SK-N-SH (cell line): ENCODE measurements around the gene KLHL40. TPM values are rescaled to one million over a fixed set of nuclear protein-coding genes. Genes with fewer than 3 reads are reported as not detected.

Experiments used
- CTCF ChIA-PET: fragments of 300-600, 350-600 bp; formaldehyde crosslinking; extraction: SDS; loops from one replicate; lab custom pipeline; 2021; lab: Yijun Ruan, JAX
- POLR2A ChIA-PET: fragments of 350-600 bp; sonication (Branson Sonifier 250); formaldehyde crosslinking; extraction: SDS; loops from one replicate; lab custom pipeline; 2020; ENCODE audit warnings: antibody characterized with exemption, inconsistent platforms; lab: Yijun Ruan, JAX
- DNase-seq: peaks from one replicate; pipeline ENCODE4 v3.0.0; 2012
- H2AFZ ChIP-seq: fragments of 200-600 bp; sonication (generic); 2 replicates; pipeline ENCODE4 v1.8.1; 2016; ENCODE audit warnings: antibody characterized with exemption, mild to moderate bottlenecking, low read depth
- H3F3A ChIP-seq: fragments of 200-600 bp; sonication (generic); replicated peaks from 2 replicates; pipeline ENCODE3; 2016; ENCODE audit warnings: antibody characterized with exemption, mild to moderate bottlenecking; ENCODE audit not compliant: insufficient read depth
- H3K27ac ChIP-seq, 2 experiments: fragments of 200-500 bp in 1 of 2; fragments of 200-600 bp in 1 of 2; sonication (Bioruptor generic) in 1 of 2; sonication (generic), shearing (Covaris generic) in 1 of 2; 2 replicates each; pipeline versions ENCODE4 v1.5.1 to v1.6.1; 2014 to 2016; ENCODE audit warnings: low read depth in 2 of 2, inconsistent platforms in 1 of 2, low read length in 1 of 2, mild to moderate bottlenecking in 1 of 2, mixed read lengths in 1 of 2
- H3K27me3 ChIP-seq: fragments of 200-600 bp; sonication (generic), shearing (Covaris generic); 2 replicates; pipeline ENCODE4 v1.6.1; 2016; ENCODE audit warnings: mixed run types; ENCODE audit not compliant: insufficient read depth
- H3K36me3 ChIP-seq, 2 experiments: fragments of 200-500 bp in 1 of 2; fragments of 200-600 bp in 1 of 2; sonication (Bioruptor generic) in 1 of 2; sonication (generic) in 1 of 2; replicated peaks in 1 of 2; 2 replicates each; pipeline versions ENCODE3 to v1.5.1; 2014 to 2016; ENCODE audit warnings: low read length in 1 of 2, mild to moderate bottlenecking in 1 of 2; ENCODE audit not compliant: insufficient read depth in 2 of 2, control insufficient read depth in 1 of 2
- H3K4me1 ChIP-seq, 2 experiments: fragments of 200-500 bp in 1 of 2; fragments of 200-600 bp in 1 of 2; sonication (Bioruptor generic) in 1 of 2; sonication (generic), shearing (Covaris generic) in 1 of 2; 2 replicates each; pipeline versions ENCODE4 v1.5.1 to v1.6.1; 2014 to 2016; ENCODE audit warnings: low read depth in 1 of 2, low read length in 1 of 2, mixed run types in 1 of 2; ENCODE audit not compliant: insufficient read depth in 2 of 2, control insufficient read depth in 1 of 2
- H3K4me2 ChIP-seq: fragments of 200-600 bp; sonication (generic), shearing (Covaris generic); 2 replicates; pipeline ENCODE4 v1.6.1; 2017; ENCODE audit warnings: mixed run types
- H3K4me3 ChIP-seq, 2 experiments: fragments of 200-500 bp in 1 of 2; fragments of 200-600 bp in 1 of 2; sonication (Bioruptor generic) in 1 of 2; sonication (generic), shearing (Covaris generic) in 1 of 2; 2 replicates each; pipeline versions ENCODE4 v1.5.1 to v1.8.1; 2014 to 2016; ENCODE audit warnings: low read depth in 2 of 2, inconsistent platforms in 1 of 2, low read length in 1 of 2, mild to moderate bottlenecking in 1 of 2, mixed read lengths in 1 of 2, moderate library complexity in 1 of 2
- H3K79me2 ChIP-seq: fragments of 200-600 bp; sonication (generic); 2 replicates; pipeline ENCODE4 v1.8.1; 2017; ENCODE audit warnings: mild to moderate bottlenecking; ENCODE audit not compliant: insufficient read depth
- H3K9ac ChIP-seq: fragments of 200-600 bp; sonication (generic); 2 replicates; pipeline ENCODE4 v1.6.1; 2017; ENCODE audit warnings: mixed run types
- H3K9me2 ChIP-seq: fragments of 200-600 bp; sonication (generic); 2 replicates; pipeline ENCODE4 v1.6.1; 2017; ENCODE audit warnings: mixed run types
- H3K9me3 ChIP-seq: fragments of 200-600 bp; sonication (generic); 2 replicates; pipeline ENCODE4 v1.6.1; 2017; ENCODE audit warnings: mixed run types, mild to moderate bottlenecking, moderate library complexity
- H4K20me1 ChIP-seq: fragments of 200-600 bp; sonication (generic); 2 replicates; pipeline ENCODE4 v1.6.1; 2017; ENCODE audit warnings: mild to moderate bottlenecking, mixed run types; ENCODE audit not compliant: insufficient read depth
- CHD2 ChIP-seq: fragments of 150-350 bp; IDR thresholded peaks from 2 replicates; pipeline ENCODE4 v1.6.1; 2018; ENCODE audit warnings: low read length; ENCODE audit not compliant: partially characterized antibody
- CTCF ChIP-seq: fragments of 200-600 bp; sonication (generic); IDR thresholded peaks from 2 replicates; pipeline ENCODE4 v1.6.1; 2017; ENCODE audit warnings: antibody characterized with exemption, mild to moderate bottlenecking, moderate library complexity
- ELF1 ChIP-seq: IDR thresholded peaks from 2 replicates; pipeline ENCODE4 v1.4.0; 2012
- EZH2phosphoT487 ChIP-seq: fragments of 200-600 bp; sonication (generic); IDR thresholded peaks from 2 replicates; pipeline ENCODE4 v1.6.1; 2017; ENCODE audit warnings: low read depth, mixed run types, mild to moderate bottlenecking, antibody characterized with exemption, moderate library complexity, borderline replicate concordance
- FOXJ3 ChIP-seq: sonication (generic); formaldehyde crosslinking; IDR thresholded peaks from 2 replicates; pipeline ENCODE4 v1.5.1; 2020; ENCODE audit warnings: mild to moderate bottlenecking, missing genetic modification reagents
- FOXM1 ChIP-seq: IDR thresholded peaks from 2 replicates; pipeline ENCODE4 v1.4.0; 2012; ENCODE audit warnings: low read depth, mild to moderate bottlenecking
- GABPA ChIP-seq: IDR thresholded peaks from 2 replicates; pipeline ENCODE4 v1.4.0; 2012; ENCODE audit warnings: low read depth, mild to moderate bottlenecking
- GATA2 ChIP-seq: sonication (generic); formaldehyde crosslinking; IDR thresholded peaks from 2 replicates; pipeline ENCODE4 v1.5.0; 2020; ENCODE audit warnings: mild to moderate bottlenecking, missing genetic modification reagents
- IRF3 ChIP-seq: fragments of 150-350 bp; IDR thresholded peaks from 2 replicates; pipeline ENCODE4 v1.6.1; 2016; ENCODE audit warnings: mild to moderate bottlenecking, low read depth, low read length
- MXI1 ChIP-seq: IDR thresholded peaks from 2 replicates; pipeline ENCODE4 v1.6.1; 2012; ENCODE audit warnings: mild to moderate bottlenecking, low read depth, low read length, improper control_type of control experiment
- RXRA ChIP-seq: IDR thresholded peaks from 2 replicates; pipeline ENCODE4 v1.4.0; 2012; ENCODE audit warnings: low read depth, mild to moderate bottlenecking, borderline replicate concordance
- SMC3 ChIP-seq: IDR thresholded peaks from 2 replicates; pipeline ENCODE4 v1.6.1; 2012; ENCODE audit warnings: low read depth, low read length, improper control_type of control experiment
- TCF12 ChIP-seq: IDR thresholded peaks from 2 replicates; pipeline ENCODE4 v1.4.0; 2012
- WGBS: methylation state at CpG from one replicate; pipeline ENCODE4 v1.1.6; 2017; ENCODE audit warnings: low lambda C conversion rate; 5-methylcytosine and 5-hydroxymethylcytosine counted together
- polyA plus RNA-seq, 3 experiments: library from polyadenylated mRNA; depleted of rRNA; stranded (reverse); fragments of >200 nt; gene quantifications; 2 replicates each; pipeline ENCODE4 v1.2.3, GENCODE V29; 2012
- TF ChIP-seq, protein P1 (sequence below): IDR thresholded peaks from 2 replicates; pipeline ENCODE4 v1.4.0; 2012; ENCODE audit warnings: low read depth, borderline replicate concordance
- TF ChIP-seq, protein P2 (sequence below): IDR thresholded peaks from 2 replicates; pipeline ENCODE4 v1.4.0; 2012; ENCODE audit warnings: low read depth
- TF ChIP-seq, protein P3 (sequence below): IDR thresholded peaks from 2 replicates; pipeline ENCODE4 v1.6.1; 2012; ENCODE audit warnings: mild to moderate bottlenecking, low read depth, low read length, moderate library complexity

KLHL40 gene
- polyA plus RNA-seq, 1 of the 3 experiments (the other 2 are of a cell fraction) = not detected

DNA sequence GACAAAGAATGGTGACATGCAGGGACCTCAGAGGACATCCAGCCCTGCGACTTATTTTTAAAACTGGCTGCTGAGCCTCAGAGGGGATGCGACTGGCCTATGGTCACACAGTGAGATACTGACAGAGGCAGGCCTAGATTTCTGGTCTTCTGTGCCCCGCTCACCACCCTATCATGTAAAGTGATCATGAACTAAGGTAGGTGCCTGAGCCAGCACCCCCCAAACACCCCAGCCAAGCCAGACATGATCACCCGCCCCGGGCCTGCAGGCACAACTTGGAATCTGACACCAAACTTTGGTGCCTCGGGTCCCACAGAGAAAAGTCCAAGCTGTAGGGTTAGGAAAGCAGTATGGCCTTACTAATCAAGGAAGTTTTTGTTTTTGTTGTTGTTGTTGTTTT, 51.2 kb downstream of the KLHL40 start (continued):
- no peak for TF ChIP-seq CHD2
- TF ChIP-seq GATA2 (CRISPR knock-in tag) = no peak
- TF ChIP-seq, protein P1, sequence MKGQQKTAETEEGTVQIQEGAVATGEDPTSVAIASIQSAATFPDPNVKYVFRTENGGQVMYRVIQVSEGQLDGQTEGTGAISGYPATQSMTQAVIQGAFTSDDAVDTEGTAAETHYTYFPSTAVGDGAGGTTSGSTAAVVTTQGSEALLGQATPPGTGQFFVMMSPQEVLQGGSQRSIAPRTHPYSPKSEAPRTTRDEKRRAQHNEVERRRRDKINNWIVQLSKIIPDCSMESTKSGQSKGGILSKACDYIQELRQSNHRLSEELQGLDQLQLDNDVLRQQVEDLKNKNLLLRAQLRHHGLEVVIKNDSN = no peak
- TF ChIP-seq GABPA = no peak
- TF ChIP-seq SMC3 = no peak

DNA sequence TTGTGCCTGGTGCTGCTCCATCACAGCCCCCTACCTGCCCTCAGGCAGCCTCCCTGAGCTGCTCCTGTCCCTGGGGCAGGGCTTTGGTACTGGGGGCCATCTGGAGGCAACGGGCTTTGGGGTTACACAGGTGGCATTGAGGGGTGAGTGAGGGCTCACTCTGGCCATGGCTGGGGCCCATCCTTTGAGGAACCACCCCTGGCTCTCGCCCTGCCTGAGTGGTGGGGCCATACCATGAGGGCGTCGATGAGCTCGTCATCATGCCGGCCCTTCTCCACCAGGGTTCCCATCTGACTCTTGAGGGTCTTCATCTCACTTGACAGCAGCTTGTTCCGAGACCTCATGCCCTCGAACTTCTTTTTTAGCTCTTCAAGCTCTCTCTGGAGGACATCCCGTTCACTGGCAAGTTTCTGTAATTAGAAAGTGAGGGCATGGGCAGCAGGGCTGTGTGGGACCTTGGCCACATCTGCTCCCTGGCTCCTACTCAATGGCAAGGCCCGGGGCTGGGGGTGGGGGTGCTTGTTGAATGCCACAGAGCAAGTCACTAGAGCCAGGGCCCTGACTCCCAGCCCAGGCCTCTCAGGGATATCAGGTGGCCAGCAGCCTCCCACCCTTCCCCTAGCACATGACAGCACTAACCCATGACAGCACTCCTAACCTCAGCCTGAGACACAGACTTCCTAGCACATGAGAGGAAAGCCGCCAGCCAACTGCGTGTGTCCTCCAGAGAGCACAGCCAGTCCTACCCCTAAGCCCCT, 54.2 kb downstream of the KLHL40 start:
- Histone ChIP-seq H3K79me2 (no peaks in the 10 kb centered on the region), H3K9ac (no peak overlapping the region), H3K9me3 (no peaks in the 10 kb centered on the region), H3K27me3 (no peaks in the 10 kb centered on the region), H3K4me2 (no peak overlapping the region), H4K20me1 (no peaks in the 10 kb centered on the region), H3K4me3 (no peak overlapping the region), H3K4me1 (no peaks in the 10 kb centered on the region; a peak in 1 of 4 replicates), H3K9me2 (no peaks in the 10 kb centered on the region), H3K27ac (no peak overlapping the region), H3K36me3 (no peaks in the 10 kb centered on the region), H2AFZ (no peak overlapping the region)
- POLR2A ChIA-PET = no interaction called here
- DNase-seq = no peak
- WGBS = 56% methylated on average over 10 of the region's 12 CpGs
- CTCF ChIA-PET = interaction anchor here (1.6 to 11.4 kb wide), 2 partner anchors 16 to 18 kb away, joined by 4 to 92 read pairs; no protein-coding TSS in a partner anchor
- TF ChIP-seq FOXM1 (no peak), GABPA (no peak), CTCF (no peak), GATA2 (CRISPR knock-in tag) (no peak), RXRA (no peak), IRF3 (no peak)
- TF ChIP-seq, all 33 proteins: peak for 0
- no peaks in the 10 kb centered on the region for H3F3A ChIP-seq

GRCh38 chr3:42741796-42742195, 56.5 kb downstream of the KLHL40 start:
- Histone ChIP-seq H3K27ac (no peak overlapping the region), H2AFZ (no peak overlapping the region), H3K4me3 (no peak overlapping the region), H3F3A (no peaks in the 10 kb centered on the region), H3K36me3 (no peaks in the 10 kb centered on the region), H4K20me1 (no peaks in the 10 kb centered on the region), H3K9me3 (no peaks in the 10 kb centered on the region), H3K27me3 (no peaks in the 10 kb centered on the region), H3K9ac (no peak overlapping the region), H3K79me2 (no peaks in the 10 kb centered on the region), H3K4me1 (no peaks in the 10 kb centered on the region), H3K4me2 (no peak overlapping the region), H3K9me2 (no peaks in the 10 kb centered on the region)
- ChIA-PET POLR2A (no interaction called here), CTCF (interaction anchor here (2.0 to 11.4 kb wide), 2 partner anchors 14 to 494 kb away, joined by 5 to 92 read pairs; no protein-coding TSS in a partner anchor)
- WGBS = 49% methylated on average over 2 of the region's 3 CpGs
- no peak for DNase-seq
- no peak for TF ChIP-seq TCF12
- no peak for TF ChIP-seq FOXJ3 (CRISPR knock-in tag)
- no peak for TF ChIP-seq ELF1
- TF ChIP-seq MXI1 = no peak
- TF ChIP-seq, protein P2, sequence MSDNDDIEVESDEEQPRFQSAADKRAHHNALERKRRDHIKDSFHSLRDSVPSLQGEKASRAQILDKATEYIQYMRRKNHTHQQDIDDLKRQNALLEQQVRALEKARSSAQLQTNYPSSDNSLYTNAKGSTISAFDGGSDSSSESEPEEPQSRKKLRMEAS = no peak
- no peak for TF ChIP-seq EZH2phosphoT487
- no peak for TF ChIP-seq IRF3
- TF ChIP-seq, protein P3, sequence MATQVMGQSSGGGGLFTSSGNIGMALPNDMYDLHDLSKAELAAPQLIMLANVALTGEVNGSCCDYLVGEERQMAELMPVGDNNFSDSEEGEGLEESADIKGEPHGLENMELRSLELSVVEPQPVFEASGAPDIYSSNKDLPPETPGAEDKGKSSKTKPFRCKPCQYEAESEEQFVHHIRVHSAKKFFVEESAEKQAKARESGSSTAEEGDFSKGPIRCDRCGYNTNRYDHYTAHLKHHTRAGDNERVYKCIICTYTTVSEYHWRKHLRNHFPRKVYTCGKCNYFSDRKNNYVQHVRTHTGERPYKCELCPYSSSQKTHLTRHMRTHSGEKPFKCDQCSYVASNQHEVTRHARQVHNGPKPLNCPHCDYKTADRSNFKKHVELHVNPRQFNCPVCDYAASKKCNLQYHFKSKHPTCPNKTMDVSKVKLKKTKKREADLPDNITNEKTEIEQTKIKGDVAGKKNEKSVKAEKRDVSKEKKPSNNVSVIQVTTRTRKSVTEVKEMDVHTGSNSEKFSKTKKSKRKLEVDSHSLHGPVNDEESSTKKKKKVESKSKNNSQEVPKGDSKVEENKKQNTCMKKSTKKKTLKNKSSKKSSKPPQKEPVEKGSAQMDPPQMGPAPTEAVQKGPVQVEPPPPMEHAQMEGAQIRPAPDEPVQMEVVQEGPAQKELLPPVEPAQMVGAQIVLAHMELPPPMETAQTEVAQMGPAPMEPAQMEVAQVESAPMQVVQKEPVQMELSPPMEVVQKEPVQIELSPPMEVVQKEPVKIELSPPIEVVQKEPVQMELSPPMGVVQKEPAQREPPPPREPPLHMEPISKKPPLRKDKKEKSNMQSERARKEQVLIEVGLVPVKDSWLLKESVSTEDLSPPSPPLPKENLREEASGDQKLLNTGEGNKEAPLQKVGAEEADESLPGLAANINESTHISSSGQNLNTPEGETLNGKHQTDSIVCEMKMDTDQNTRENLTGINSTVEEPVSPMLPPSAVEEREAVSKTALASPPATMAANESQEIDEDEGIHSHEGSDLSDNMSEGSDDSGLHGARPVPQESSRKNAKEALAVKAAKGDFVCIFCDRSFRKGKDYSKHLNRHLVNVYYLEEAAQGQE = no peak
